AG10803 (cell line): Measurements from ENCODE around the gene ADGRV1.

Experiments
- DNase-seq: peaks from one replicate; pipeline ENCODE4 v3.0.0; 2010; ENCODE audit warnings: low read depth
- H3K4me3 ChIP-seq: 2 replicates; pipeline ENCODE4 v1.5.1; 2011; ENCODE audit warnings: mild to moderate bottlenecking, low read length, control low read depth
- CTCF ChIP-seq: conservative IDR thresholded peaks from 2 replicates; pipeline ENCODE4 v1.5.1; 2011; ENCODE audit warnings: mild to moderate bottlenecking, low read length, control low read depth, inconsistent platforms

Gene ADGRV1

GRCh38 chr5:91132550-91132949 lies 574.0 kb downstream of the ADGRV1 start:
- no peak for DNase-seq
- TF ChIP-seq CTCF: no peak
- no peak overlapping the region for H3K4me3 ChIP-seq

GRCh38 chr5:91133183-91133582 lies 574.6 kb downstream of the ADGRV1 start:
- no peak for DNase-seq
- TF ChIP-seq CTCF: no peak
- H3K4me3 ChIP-seq: no peak overlapping the region

GRCh38 chr5:91135475-91136248 lies 577.1 kb downstream of the ADGRV1 start:
- no peak for TF ChIP-seq CTCF
- no peak for DNase-seq
- H3K4me3 ChIP-seq: no peak overlapping the region

- TF ChIP-seq CTCF: no peak
- DNase-seq: no peak
- no peak overlapping the region for H3K4me3 ChIP-seq
These were observed 577.7 kb downstream of the ADGRV1 start for GRCh38 chr5:91136271-91136670.

GRCh38 chr5:91137647-91138046 lies 579.0 kb downstream of the ADGRV1 start:
- no peak for DNase-seq
- TF ChIP-seq CTCF: no peak
- H3K4me3 ChIP-seq: no peak overlapping the region

GRCh38 chr5:91139572-91140200 lies 581.1 kb downstream of the ADGRV1 start:
- no peak for DNase-seq
- H3K4me3 ChIP-seq: no peak overlapping the region
- TF ChIP-seq CTCF: no peak

- H3K4me3 ChIP-seq: no peak overlapping the region
- TF ChIP-seq CTCF: no peak
- DNase-seq: no peak
These were observed 582.1 kb downstream of the ADGRV1 start for GRCh38 chr5:91140657-91141056.
